G401.6 (cell line): Measurements from ENCODE around the gene ERRFI1.

Experiments used
- FAIRE-seq: peaks from 2 replicates; lab custom pipeline; 2012; peaks lifted over from hg19 to GRCh38; lab: Jason Lieb, UNC

The ERRFI1 gene

GRCh38 chr1:8003438-8004112, 22.5 kb downstream of the ERRFI1 start:
- no peak for FAIRE-seq

GRCh38 chr1:8002921-8003320, 23.2 kb downstream of the ERRFI1 start:
- FAIRE-seq = no peak

GRCh38 chr1:8002329-8002910, 23.7 kb downstream of the ERRFI1 start:
- no peak for FAIRE-seq

GRCh38 chr1:7995437-7995836, 30.7 kb downstream of the ERRFI1 start:
- FAIRE-seq = no peak

GRCh38 chr1:7994827-7995226, 31.3 kb downstream of the ERRFI1 start:
- no peak for FAIRE-seq

- FAIRE-seq = no peak
Measured at GRCh38 chr1:7993593-7994479, 32.3 kb downstream of the ERRFI1 start.

GRCh38 chr1:7992885-7993284, 33.2 kb downstream of the ERRFI1 start:
- peak; percentile 19 for FAIRE-seq

- FAIRE-seq = no peak
Measured at GRCh38 chr1:7991504-7992440, 34.3 kb downstream of the ERRFI1 start.

- FAIRE-seq = no peak
Measured at GRCh38 chr1:7989762-7990428, 36.2 kb downstream of the ERRFI1 start.

- no peak for FAIRE-seq
Measured at GRCh38 chr1:7988576-7988975, 37.5 kb downstream of the ERRFI1 start.

GRCh38 chr1:7987528-7987927, 38.6 kb downstream of the ERRFI1 start:
- no peak for FAIRE-seq

GRCh38 chr1:7985851-7986612, 40.1 kb downstream of the ERRFI1 start:
- no peak for FAIRE-seq

- FAIRE-seq = no peak
Measured at GRCh38 chr1:7984811-7985210, 41.3 kb downstream of the ERRFI1 start.

- FAIRE-seq = no peak
Measured at GRCh38 chr1:7983086-7983778, 42.9 kb downstream of the ERRFI1 start.

- no peak for FAIRE-seq
Measured at GRCh38 chr1:7980984-7981383, 45.1 kb downstream of the ERRFI1 start.

- peak; percentile 95 for FAIRE-seq
Measured at GRCh38 chr1:7975212-7975865, 50.8 kb downstream of the ERRFI1 start.

GRCh38 chr1:7973086-7973485, 53.0 kb downstream of the ERRFI1 start:
- no peak for FAIRE-seq

- FAIRE-seq = no peak
Measured at GRCh38 chr1:7972285-7972684, 53.8 kb downstream of the ERRFI1 start.

GRCh38 chr1:7971024-7971423, 55.1 kb downstream of the ERRFI1 start:
- no peak for FAIRE-seq

GRCh38 chr1:7970246-7970645, 55.9 kb downstream of the ERRFI1 start:
- FAIRE-seq = no peak
